ENCODE data around the gene SLC22A17.

DNA sequence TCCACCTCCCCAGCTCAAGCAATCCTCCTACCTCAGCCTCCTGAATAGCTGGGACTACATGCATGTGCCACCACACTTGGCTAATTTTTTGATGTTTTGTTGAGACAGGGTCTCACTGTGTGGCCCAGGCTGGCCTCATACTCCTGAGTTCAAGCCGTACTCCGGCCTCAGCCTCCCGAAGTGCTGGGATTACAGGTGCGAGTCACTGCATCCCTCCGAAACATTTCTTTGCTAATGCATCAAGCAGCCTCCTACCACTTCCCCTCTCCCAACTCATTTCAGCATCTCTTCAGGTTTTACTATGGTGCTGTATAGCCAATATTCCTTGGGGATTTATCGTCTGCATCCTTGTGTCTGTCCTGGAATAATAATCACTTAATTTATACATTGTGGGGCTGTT, 2.3 kb upstream of the SLC22A17 start:
- TF ChIP-seq, protein P1, sequence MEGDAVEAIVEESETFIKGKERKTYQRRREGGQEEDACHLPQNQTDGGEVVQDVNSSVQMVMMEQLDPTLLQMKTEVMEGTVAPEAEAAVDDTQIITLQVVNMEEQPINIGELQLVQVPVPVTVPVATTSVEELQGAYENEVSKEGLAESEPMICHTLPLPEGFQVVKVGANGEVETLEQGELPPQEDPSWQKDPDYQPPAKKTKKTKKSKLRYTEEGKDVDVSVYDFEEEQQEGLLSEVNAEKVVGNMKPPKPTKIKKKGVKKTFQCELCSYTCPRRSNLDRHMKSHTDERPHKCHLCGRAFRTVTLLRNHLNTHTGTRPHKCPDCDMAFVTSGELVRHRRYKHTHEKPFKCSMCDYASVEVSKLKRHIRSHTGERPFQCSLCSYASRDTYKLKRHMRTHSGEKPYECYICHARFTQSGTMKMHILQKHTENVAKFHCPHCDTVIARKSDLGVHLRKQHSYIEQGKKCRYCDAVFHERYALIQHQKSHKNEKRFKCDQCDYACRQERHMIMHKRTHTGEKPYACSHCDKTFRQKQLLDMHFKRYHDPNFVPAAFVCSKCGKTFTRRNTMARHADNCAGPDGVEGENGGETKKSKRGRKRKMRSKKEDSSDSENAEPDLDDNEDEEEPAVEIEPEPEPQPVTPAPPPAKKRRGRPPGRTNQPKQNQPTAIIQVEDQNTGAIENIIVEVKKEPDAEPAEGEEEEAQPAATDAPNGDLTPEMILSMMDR (IDR thresholded peaks at IDR 0.05), result no peak
- TF ChIP-seq POLR2AphosphoS5 (IDR thresholded peaks at IDR 0.05) (no peak), POLR2A (IDR thresholded peaks at IDR 0.05) (no peak)
